COLO829 (cell line): Measurements from ENCODE around the gene MARCHF6.
"Not testable (repeated sequence)": the region's sequence is repeated elsewhere in the genome, so short reads cannot be mapped to it uniquely, and the experiment has no call there.

Source experiments
- DNase-seq: peaks from one replicate; pipeline ENCODE4 v3.0.0; 2012; ENCODE audit warnings: low spot score

MARCHF6 gene

DNA sequence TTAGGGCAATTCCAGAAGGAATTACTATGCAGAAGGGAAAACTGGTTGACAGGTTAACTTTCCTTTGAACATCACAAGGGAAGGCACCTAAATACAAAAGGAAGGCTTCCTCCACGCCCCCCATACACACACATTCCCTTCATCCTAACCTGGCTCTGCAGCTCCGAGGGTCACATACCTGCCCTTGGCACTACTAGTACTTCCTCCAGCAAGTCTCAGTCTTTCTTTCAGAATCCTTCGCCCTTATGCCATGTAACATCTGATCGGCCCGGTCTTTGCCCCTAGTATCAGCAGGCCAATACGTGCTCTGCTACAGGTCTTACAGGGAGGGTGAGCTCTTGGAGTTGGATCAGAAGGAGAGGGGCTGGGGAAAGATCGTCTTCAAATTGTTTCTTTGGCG is 1.6 kb upstream of the MARCHF6 start:
- DNase-seq = no peak

GRCh38 chr5:10352430-10353240 is 860 bp upstream of the MARCHF6 start:
- no peak for DNase-seq

GRCh38 chr5:10354048-10354872 is 765 bp downstream of the MARCHF6 start:
- no peak for DNase-seq

- no peak for DNase-seq
Observed at GRCh38 chr5:10355071-10355889, 1.8 kb downstream of the MARCHF6 start.

GRCh38 chr5:10358999-10359398 is 5.5 kb downstream of the MARCHF6 start:
- DNase-seq = no peak

GRCh38 chr5:10360686-10361085 is 7.2 kb downstream of the MARCHF6 start:
- DNase-seq = no peak

DNA sequence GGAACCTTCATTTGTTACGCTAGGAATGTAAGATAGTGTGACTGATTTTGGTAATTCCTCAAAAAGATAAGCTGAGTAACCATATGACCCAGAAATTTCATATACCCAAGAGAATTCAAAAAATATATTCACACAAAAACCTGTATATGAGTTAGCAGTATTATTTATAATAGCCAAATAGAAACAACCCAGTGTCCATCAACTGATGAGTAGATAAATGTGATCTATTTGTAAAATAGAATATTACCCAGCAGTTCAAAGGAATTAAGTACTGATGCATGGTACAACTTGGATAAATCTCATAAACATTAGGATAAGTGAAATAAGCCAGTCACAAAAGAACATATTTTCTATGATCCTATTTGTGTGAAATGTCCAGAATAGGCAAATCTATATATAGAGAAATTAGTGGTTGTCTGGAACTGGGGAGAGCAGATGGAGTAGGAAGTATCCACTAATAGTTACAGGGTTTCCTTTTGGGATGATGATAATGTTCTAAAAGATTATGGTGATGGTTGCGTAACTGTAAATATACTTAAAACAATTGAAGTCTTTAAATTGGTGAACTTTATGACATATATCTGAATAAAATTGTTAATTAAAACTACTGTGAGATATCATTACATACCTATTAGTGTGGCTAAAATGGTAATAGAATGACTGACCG is 10.2 kb downstream of the MARCHF6 start:
- DNase-seq = no peak

GRCh38 chr5:10364186-10364689 is 10.7 kb downstream of the MARCHF6 start:
- DNase-seq = no peak

- DNase-seq = no peak
Observed at GRCh38 chr5:10365782-10366181, 12.3 kb downstream of the MARCHF6 start.

- DNase-seq = no peak
Observed at GRCh38 chr5:10366310-10367272, 13.1 kb downstream of the MARCHF6 start.

DNA sequence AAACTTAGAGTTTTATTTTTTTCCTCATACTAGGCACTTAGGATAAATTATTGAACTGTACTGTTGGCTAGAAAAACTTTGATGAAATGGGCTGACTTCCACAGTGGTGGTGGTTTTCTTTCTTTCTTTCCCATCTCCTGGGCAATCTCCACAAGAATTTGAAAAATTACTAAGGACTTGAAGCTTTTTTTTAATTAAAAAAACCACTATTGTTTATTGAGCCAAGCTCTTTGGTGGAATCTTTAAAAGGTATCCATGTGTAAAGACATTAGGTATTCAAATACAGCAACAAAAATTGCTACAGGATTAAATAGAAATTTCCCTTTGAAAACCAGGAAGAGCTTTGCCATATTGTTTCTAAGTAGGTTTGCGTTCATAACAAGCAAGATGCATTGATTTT is 14.1 kb downstream of the MARCHF6 start:
- no peak for DNase-seq

DNA sequence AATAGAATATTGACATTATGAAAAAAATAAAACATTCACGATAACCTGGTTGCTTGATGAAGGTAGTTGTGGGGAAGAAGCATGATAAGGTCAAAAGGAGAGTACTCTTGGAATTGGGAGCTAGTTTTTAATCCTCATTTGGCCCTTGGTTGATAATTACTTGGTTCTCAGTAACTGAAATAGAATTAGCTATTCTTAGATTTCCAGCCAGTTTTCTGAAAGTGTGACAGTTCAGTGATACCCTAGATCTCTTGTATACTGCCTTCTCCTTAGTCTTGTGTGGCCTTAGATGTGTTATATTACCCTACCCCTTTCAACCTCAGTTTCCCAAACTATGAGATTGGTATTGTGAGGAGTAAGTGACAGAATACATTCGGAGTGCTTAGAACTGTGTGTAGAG is 17.4 kb downstream of the MARCHF6 start:
- no peak for DNase-seq

DNA sequence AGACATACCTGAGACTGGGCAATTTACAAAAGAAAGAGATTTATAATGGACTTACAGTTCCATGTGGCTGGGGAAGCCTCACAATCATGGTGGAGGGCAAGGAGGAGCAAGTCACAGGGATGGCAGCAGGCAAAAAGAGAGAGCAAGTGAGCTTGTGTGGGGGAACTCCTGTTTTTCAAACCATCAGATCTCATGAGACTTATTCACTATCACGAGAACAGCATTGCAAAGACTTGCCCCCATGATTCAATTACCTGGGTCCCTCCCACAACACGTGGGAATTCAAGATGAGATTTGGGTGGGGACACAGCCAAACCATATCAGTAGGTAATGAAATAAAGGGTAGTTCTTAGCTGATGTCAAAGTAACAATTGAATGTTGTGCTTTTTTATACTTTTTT is 17.9 kb downstream of the MARCHF6 start:
- DNase-seq = not testable (repeated sequence)

DNA sequence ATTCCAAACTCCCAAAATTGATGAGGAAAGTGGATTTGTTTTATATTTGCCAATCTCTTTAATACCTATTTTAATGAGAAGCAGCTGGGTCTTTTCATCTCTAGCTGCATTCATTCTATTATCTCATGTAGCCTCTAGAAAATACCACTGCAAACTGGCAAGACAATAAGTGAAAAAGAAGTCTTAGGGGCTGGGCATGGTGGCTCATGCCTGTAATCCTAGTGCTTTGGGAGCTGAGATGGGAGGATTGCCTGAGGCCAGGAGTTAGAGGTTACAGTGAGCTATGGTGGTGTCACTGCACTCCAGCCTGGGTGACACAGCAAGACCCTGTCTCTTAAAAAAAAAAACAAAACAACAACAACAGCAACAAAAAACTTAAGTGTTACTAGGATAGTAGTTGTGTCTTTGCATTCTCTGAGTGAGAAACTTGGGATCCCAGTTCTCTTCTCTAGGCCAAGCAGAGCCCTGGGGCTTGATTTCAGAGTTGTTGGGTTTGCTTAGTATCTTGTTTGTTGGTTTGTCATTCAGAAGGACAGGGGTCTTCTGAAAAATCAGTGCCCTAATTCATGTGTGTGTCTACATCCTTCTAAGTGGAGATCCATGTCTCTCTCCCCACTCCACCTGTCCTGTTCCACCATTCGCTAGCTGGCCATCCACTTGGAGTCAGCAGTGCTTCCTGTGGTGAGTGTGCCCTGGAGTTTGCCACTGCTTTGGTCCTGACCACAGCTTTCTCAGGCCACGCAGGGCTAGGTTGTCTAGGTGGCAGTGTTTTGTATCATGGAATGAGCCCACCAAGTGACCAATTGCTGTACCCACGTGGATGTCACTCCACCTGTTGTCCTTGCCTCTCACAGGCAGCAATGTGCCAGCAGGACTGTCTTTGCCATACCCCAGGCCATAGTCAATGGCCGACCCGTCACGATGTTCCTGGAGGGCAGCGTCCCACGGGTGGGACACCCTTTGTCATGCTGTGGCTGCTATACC is 19.5 kb downstream of the MARCHF6 start:
- no peak for DNase-seq

DNA sequence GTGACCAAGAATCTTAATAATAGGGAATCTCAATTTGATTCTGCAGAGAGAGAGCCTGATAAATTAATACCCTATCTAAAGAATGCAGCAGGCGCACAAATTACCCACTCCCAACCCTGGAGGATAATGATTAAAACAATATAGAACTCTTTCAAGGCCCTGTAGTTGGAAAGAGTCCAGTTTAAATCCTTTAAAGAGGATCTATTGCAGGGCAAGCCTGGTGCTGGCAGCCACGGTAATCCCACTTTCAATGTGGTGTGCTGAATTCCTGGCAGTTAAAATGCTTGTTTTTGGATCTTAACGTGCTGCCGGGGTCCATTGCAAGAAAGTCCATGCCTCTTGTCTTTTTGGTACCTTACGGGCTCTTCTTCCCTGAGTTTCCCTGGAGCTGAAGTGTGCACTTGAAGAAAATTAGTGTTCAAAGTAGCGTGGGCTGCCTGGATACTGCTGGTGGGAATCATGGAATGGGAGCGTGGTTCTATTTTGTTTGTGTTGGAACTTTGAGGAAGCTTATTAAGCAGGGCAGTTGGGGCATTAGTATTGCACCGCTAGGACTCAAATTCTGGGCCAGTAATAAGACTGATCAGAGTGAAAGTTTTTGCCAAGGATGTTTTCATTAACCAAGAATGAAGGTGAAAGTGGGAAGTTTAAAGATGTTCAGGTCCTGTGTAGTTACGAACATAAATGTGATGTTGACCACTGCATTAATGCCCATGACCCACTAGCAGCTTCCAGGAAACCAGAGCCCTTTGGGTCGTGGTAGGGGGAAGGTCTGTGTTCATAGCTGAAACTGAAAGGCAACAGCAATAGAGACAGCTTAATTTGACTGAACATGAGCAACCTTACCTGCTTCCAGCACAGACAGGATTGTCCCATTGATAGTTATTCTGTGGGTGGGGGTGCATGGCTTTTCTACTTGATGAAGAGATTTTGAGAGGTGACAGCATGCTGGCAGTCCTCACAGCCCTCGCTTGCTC is 20.8 kb downstream of the MARCHF6 start:
- DNase-seq = no peak

DNA sequence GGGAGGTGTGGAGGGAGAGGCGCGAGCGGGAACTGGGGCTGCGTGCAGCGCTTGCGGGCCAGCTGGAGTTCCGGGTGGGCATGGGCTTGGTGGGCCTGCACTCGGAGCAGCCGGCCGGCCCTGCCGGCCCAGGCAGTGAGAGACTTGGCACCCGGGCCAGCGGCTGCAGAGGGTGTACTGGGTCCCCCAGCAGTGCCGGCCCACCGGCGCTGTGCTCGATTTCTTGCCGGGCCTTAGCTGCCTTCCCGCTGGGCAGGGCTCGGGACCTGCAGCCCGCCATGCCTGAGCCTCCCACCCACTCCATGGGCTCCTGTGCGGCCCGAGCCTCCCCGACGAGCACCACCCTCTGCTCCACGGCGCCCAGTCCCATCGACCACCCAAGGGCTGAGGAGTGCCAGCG is 21.7 kb downstream of the MARCHF6 start:
- not testable (repeated sequence) for DNase-seq

- DNase-seq = no peak
Observed at GRCh38 chr5:10376544-10376943, 23.0 kb downstream of the MARCHF6 start.

GRCh38 chr5:10377081-10377480 is 23.6 kb downstream of the MARCHF6 start:
- DNase-seq = no peak
